ENCODE data around the gene ARL15. TPM values are rescaled to one million over a fixed set of nuclear protein-coding genes. Genes with fewer than 3 reads are reported as not detected.
"Not testable (repeated sequence)": the region's sequence is repeated elsewhere in the genome, so short reads cannot be mapped to it uniquely, and the experiment has no call there.

The ARL15 gene
- total and polyA plus RNA-seq, 2 donors = 25.4 to 91.4 TPM

- Histone ChIP-seq H3K4me3 (ENCODE audit: low read depth, low read length) (no peak overlapping the region), H3K4me1 (ENCODE audit: insufficient read depth) (no peaks in the 10 kb centered on the region), H3K36me3 (ENCODE audit: insufficient read depth) (no peaks in the 10 kb centered on the region), H3K27ac (ENCODE audit: low read depth) (no peak overlapping the region)
- 58% methylated on average over 2 of the region's 2 CpGs for WGBS
- no peak for DNase-seq (ENCODE audit: extremely low spot score)
These were observed 425.5 kb downstream of the ARL15 start for GRCh38 chr5:53884844-53885243.

- Histone ChIP-seq H3K4me1 (ENCODE audit: insufficient read depth) (no peaks in the 10 kb centered on the region), H3K4me3 (ENCODE audit: low read depth, low read length) (no peak overlapping the region), H3K36me3 (ENCODE audit: insufficient read depth) (no peaks in the 10 kb centered on the region), H3K27ac (ENCODE audit: low read depth) (no peak overlapping the region)
- DNase-seq (ENCODE audit: extremely low spot score) = no peak
- 63% methylated on average over 14 of the region's 14 CpGs for WGBS
These were observed 426.0 kb downstream of the ARL15 start for GRCh38 chr5:53884417-53884816.

DNA sequence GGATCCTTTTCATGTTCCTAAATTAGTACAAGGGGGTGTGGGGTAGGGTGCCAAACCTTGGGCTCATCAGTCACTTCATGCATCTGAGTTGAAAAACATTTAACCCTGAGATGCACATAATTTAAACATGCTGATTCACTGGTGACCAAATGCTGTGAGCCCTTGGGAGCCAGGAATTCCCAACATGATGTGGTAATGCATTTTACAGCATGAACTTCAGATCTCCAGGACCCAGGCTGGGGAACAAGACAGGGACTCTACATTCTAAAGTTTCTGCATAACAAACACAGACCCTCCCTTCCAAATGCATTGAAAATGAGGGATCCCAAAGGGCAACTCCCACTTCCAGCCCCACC, 427.7 kb downstream of the ARL15 start:
- no peaks in the 10 kb centered on the region for H3K36me3 ChIP-seq (ENCODE audit: insufficient read depth)
- DNase-seq (ENCODE audit: extremely low spot score) = no peak
- H3K4me1 ChIP-seq (ENCODE audit: insufficient read depth) = no peaks in the 10 kb centered on the region
- no peak overlapping the region for H3K27ac ChIP-seq (ENCODE audit: low read depth)
- H3K4me3 ChIP-seq (ENCODE audit: low read depth, low read length) = no peak overlapping the region

GRCh38 chr5:53882006-53882675, 428.2 kb downstream of the ARL15 start:
- WGBS = 88% methylated on average over 1 of the region's 1 CpG
- Histone ChIP-seq H3K4me1 (ENCODE audit: insufficient read depth) (no peaks in the 10 kb centered on the region), H3K27ac (ENCODE audit: low read depth) (no peak overlapping the region), H3K4me3 (ENCODE audit: low read depth, low read length) (no peak overlapping the region), H3K36me3 (ENCODE audit: insufficient read depth) (no peaks in the 10 kb centered on the region)
- DNase-seq (ENCODE audit: extremely low spot score) = no peak

- H3K4me1 ChIP-seq (ENCODE audit: insufficient read depth) = no peaks in the 10 kb centered on the region
- 96% methylated on average over 5 of the region's 5 CpGs for WGBS
These were observed 430.6 kb downstream of the ARL15 start for GRCh38 chr5:53879708-53880323.

DNA sequence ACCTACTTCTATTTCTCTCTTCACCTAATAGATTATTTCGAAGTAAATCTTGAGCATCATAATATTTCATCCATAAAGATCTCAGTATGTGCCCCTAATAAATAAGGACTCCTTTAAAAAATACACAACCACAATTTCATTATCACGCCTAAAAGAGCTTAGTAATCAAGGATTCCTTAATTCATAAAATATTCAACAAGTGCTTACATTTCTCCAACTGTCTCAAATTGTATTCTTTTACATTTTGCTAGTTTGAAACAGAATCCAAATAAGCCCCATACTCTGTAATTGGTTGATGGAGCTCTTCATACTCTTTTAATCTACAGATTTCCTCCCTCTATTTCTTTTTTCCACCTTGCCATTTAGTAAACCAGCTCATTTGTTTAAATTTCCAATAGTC, 432.4 kb downstream of the ARL15 start:
- H3K27ac ChIP-seq (ENCODE audit: low read depth) = no peak overlapping the region
- H3K4me1 ChIP-seq (ENCODE audit: insufficient read depth) = no peaks in the 10 kb centered on the region
- WGBS = 97% methylated on average over 2 of the region's 2 CpGs
- H3K36me3 ChIP-seq (ENCODE audit: insufficient read depth) = no peaks in the 10 kb centered on the region
- no peak for DNase-seq (ENCODE audit: extremely low spot score)
- no peak overlapping the region for H3K4me3 ChIP-seq (ENCODE audit: low read depth, low read length)

More at GRCh38 chr5:53879708-53880323, 430.6 kb downstream of the ARL15 start:
- no peak for DNase-seq (ENCODE audit: extremely low spot score)
- Histone ChIP-seq H3K4me3 (ENCODE audit: low read depth, low read length) (no peak overlapping the region), H3K36me3 (ENCODE audit: insufficient read depth) (no peaks in the 10 kb centered on the region), H3K27ac (ENCODE audit: low read depth) (no peak overlapping the region)

GRCh38 chr5:53877243-53877642, 433.1 kb downstream of the ARL15 start:
- no peaks in the 10 kb centered on the region for H3K4me1 ChIP-seq (ENCODE audit: insufficient read depth)
- DNase-seq (ENCODE audit: extremely low spot score) = no peak
- 18% methylated on average over 2 of the region's 2 CpGs for WGBS
- no peaks in the 10 kb centered on the region for H3K36me3 ChIP-seq (ENCODE audit: insufficient read depth)
- no peak overlapping the region for H3K27ac ChIP-seq (ENCODE audit: low read depth)
- no peak overlapping the region for H3K4me3 ChIP-seq (ENCODE audit: low read depth, low read length)

DNA sequence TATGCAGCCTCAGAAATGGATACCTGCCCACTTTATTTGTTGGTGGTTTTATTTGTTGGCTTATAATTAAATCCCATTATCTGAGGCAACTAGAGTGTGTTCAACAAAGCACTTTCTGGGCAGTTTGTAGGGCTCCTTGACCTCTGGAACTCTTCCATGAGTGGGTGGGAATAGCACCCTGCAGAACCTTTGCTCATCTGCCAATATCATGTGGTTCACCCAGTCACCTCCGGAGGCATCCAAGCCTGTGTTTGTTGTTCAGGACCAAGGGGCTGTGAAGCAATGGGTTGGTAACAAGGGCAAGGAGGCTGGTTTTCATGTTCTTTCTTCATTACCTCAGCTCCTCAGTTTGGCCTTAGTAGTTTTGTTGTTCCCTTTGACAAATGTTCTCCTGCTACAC, 436.0 kb downstream of the ARL15 start:
- WGBS = 86% methylated on average over 1 of the region's 1 CpG

DNA sequence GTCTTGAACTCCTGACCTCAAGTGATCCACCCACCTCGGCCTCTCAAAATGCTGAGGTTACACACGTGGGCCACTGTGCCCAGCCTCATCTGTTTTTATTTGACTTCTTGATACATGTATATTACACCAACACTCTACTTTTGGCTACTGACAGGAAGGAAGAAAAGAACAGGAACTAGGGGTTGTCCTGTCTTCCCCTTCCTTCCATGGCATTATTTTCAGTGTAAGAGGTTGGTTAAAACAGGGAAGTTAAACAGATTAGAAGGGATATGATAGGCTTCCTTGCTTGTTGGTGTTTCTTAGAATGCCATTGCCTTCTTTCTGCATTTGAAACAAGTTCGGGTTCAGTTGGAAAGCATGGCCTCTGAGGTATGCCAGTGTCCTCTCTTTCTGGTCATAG, 437.1 kb downstream of the ARL15 start:
- no peak for DNase-seq (ENCODE audit: extremely low spot score)
- 81% methylated on average over 3 of the region's 3 CpGs for WGBS
- Histone ChIP-seq H3K4me1 (ENCODE audit: insufficient read depth) (no peaks in the 10 kb centered on the region), H3K36me3 (ENCODE audit: insufficient read depth) (no peaks in the 10 kb centered on the region), H3K27ac (ENCODE audit: low read depth) (no peak overlapping the region), H3K4me3 (ENCODE audit: low read depth, low read length) (no peak overlapping the region)

More for the DNA sequence above, 436.0 kb downstream of the ARL15 start:
- DNase-seq (ENCODE audit: extremely low spot score) = no peak
- no peak overlapping the region for H3K27ac ChIP-seq (ENCODE audit: low read depth)
- no peak overlapping the region for H3K4me3 ChIP-seq (ENCODE audit: low read depth, low read length)
- no peaks in the 10 kb centered on the region for H3K4me1 ChIP-seq (ENCODE audit: insufficient read depth)
- H3K36me3 ChIP-seq (ENCODE audit: insufficient read depth) = no peaks in the 10 kb centered on the region

- 94% methylated on average over 2 of the region's 2 CpGs for WGBS
- no peak overlapping the region for H3K27ac ChIP-seq (ENCODE audit: low read depth)
- H3K36me3 ChIP-seq (ENCODE audit: insufficient read depth) = no peaks in the 10 kb centered on the region
These were observed 438.6 kb downstream of the ARL15 start for GRCh38 chr5:53871775-53872174.

GRCh38 chr5:53871050-53871449, 439.3 kb downstream of the ARL15 start:
- Histone ChIP-seq H3K4me1 (ENCODE audit: insufficient read depth) (no peaks in the 10 kb centered on the region), H3K36me3 (ENCODE audit: insufficient read depth) (no peaks in the 10 kb centered on the region), H3K27ac (ENCODE audit: low read depth) (no peak overlapping the region), H3K4me3 (ENCODE audit: low read depth, low read length) (no peak overlapping the region)
- WGBS = 78% methylated on average over 5 of the region's 5 CpGs
- DNase-seq (ENCODE audit: extremely low spot score) = no peak

More at GRCh38 chr5:53871775-53872174, 438.6 kb downstream of the ARL15 start:
- DNase-seq (ENCODE audit: extremely low spot score) = no peak
- no peak overlapping the region for H3K4me3 ChIP-seq (ENCODE audit: low read depth, low read length)
- no peaks in the 10 kb centered on the region for H3K4me1 ChIP-seq (ENCODE audit: insufficient read depth)

GRCh38 chr5:53858700-53859456, 451.5 kb downstream of the ARL15 start:
- Histone ChIP-seq H3K36me3 (ENCODE audit: insufficient read depth) (no peaks in the 10 kb centered on the region), H3K4me3 (ENCODE audit: low read depth, low read length) (no peak overlapping the region), H3K27ac (ENCODE audit: low read depth) (no peak overlapping the region), H3K4me1 (ENCODE audit: insufficient read depth) (no peaks in the 10 kb centered on the region)
- no peak for DNase-seq (ENCODE audit: extremely low spot score)
- 92% methylated on average over 17 of the region's 17 CpGs for WGBS

GRCh38 chr5:53856506-53856905, 453.9 kb downstream of the ARL15 start:
- no peaks in the 10 kb centered on the region for H3K4me1 ChIP-seq (ENCODE audit: insufficient read depth)
- no peak overlapping the region for H3K4me3 ChIP-seq (ENCODE audit: low read depth, low read length)
- H3K36me3 ChIP-seq (ENCODE audit: insufficient read depth) = no peaks in the 10 kb centered on the region
- 93% methylated on average over 3 of the region's 3 CpGs for WGBS
- no peak for DNase-seq (ENCODE audit: extremely low spot score)
- H3K27ac ChIP-seq (ENCODE audit: low read depth) = no peak overlapping the region

DNA sequence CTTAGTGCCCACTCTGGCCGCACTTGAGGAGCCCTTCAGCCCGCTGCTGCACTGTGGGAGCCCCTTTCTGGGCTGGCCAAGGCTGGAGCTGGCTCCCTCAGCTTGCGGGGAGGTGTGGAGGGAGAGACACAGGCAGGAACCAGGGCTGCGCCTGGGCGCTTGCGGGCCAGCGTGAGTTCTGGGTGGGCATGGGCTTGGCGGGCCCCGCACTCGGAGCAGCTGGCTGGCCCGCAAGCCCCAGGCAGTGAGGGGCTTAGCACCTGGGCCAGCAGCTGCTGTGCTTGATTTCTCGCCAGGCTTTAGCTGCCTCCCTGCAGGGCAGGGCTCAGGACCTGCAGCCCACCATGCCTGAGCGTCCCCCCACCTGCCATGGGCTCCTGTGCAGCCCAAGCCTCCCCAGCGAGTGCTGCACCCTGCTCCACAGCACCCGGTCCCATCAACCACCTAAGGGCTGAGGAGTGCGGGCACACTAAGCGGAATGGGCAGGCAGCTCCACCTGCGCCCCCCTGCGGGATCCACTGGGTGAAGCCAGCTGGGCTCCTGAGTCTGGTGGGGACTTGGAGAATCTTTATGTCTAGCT, 473.4 kb downstream of the ARL15 start:
- not testable (repeated sequence) for H3K4me3 ChIP-seq (ENCODE audit: low read depth, low read length); H3K27ac ChIP-seq (ENCODE audit: low read depth); H3K4me1 ChIP-seq (ENCODE audit: insufficient read depth); DNase-seq (ENCODE audit: extremely low spot score); H3K36me3 ChIP-seq (ENCODE audit: insufficient read depth)
- 96% methylated on average over 19 of the region's 19 CpGs for WGBS
